Naive thymus-derived CD4-positive, alpha-beta T cell (primary cell): ENCODE measurements around the gene RAB11B. TPM values are rescaled to one million over a fixed set of nuclear protein-coding genes. Genes with fewer than 3 reads are reported as not detected.

Experiments
- microRNA-seq: library from miRNA; unstranded; fragments of <30 nt; microRNA quantifications from one replicate; pipeline ENCODE4 v1.2.0, GENCODE V29; 2022; ENCODE audit warnings: borderline microRNAs expressed
- polyA plus RNA-seq, 2 donors: library from polyadenylated mRNA; unstranded; fragments of 300-500 nt; fragmentation: Illumina TruSeq; gene quantifications; one replicate each; pipeline ENCODE4 v1.2.3, GENCODE V29; 2021
- total RNA-seq, 6 experiments: library from RNA in 5 of 6; stranded (reverse) in 5 of 6; gene quantifications; 1 replicate in 5 of 6; 2 replicates in 1 of 6; pipeline ENCODE4 v1.2.3 and lab custom pipeline; 2021 to 2026

Gene RAB11B
- total and polyA plus RNA-seq, 7 experiments from 2014 or later: 53.1 to 113 (median 95.3) TPM

Small RNA genes lying within 50 kb of the gene (microRNA-seq; reads per million reads assigned to microRNA genes)
- 7.8 reads per million, percentile 13 among the genes with 10 or more reads in this experiment for gene MIR4999

Other genes with a start within 250 kb of the RAB11B start
- gene FBN3, start 240.8 kb upstream of the RAB11B start, total RNA-seq: not detected
- not detected for gene FBN3, start 240.8 kb upstream of the RAB11B start, polyA plus RNA-seq
- gene CERS4, start 181.0 kb upstream of the RAB11B start, total RNA-seq: 10 to 100 TPM; 17.2 to 32.4 (median 27.4) TPM
- gene CERS4, start 181.0 kb upstream of the RAB11B start, polyA plus RNA-seq: 10 to 100 TPM; 11.2 to 12.3 TPM
- gene CD320, start 82.0 kb upstream of the RAB11B start, total RNA-seq: 10 to 100 TPM; 20.5 to 52.0 (median 27.2) TPM
- gene CD320, start 82.0 kb upstream of the RAB11B start, polyA plus RNA-seq: 10 to 100 TPM; 42.2 to 44.0 TPM
- 10 to 100 TPM; 16.8 to 50.3 (median 30.0) TPM for gene NDUFA7, start 69.0 kb upstream of the RAB11B start, total RNA-seq
- 100 to 1,000 TPM; 108 to 121 TPM for gene NDUFA7, start 69.0 kb upstream of the RAB11B start, polyA plus RNA-seq
- 1,000 to 10,000 TPM; 2,319 to 4,111 (median 3,327) TPM for gene RPS28, start 68.9 kb upstream of the RAB11B start, total RNA-seq
- gene RPS28, start 68.9 kb upstream of the RAB11B start, polyA plus RNA-seq: 1,000 to 10,000 TPM; 3,564 to 3,677 TPM
- gene KANK3, start 47.1 kb upstream of the RAB11B start, total RNA-seq: 1 to 10 TPM; 1.3 to 4.4 (median 1.8) TPM
- under 1 TPM; 0.52 to 0.72 TPM for gene KANK3, start 47.1 kb upstream of the RAB11B start, polyA plus RNA-seq
- gene ANGPTL4, start 26.2 kb upstream of the RAB11B start, total RNA-seq: 1 to 10 TPM in 1 of 5 experiments, not detected in 4; 1.1 TPM
- not detected for gene ANGPTL4, start 26.2 kb upstream of the RAB11B start, polyA plus RNA-seq
- gene MARCHF2, start 22.9 kb downstream of the RAB11B start, total RNA-seq: 10 to 100 TPM; 18.0 to 42.1 (median 23.4) TPM
- 10 to 100 TPM; 23.2 to 41.4 TPM for gene MARCHF2, start 22.9 kb downstream of the RAB11B start, polyA plus RNA-seq
- 100 to 1,000 TPM; 175 to 280 (median 272) TPM for gene HNRNPM, start 54.6 kb downstream of the RAB11B start, total RNA-seq
- gene HNRNPM, start 54.6 kb downstream of the RAB11B start, polyA plus RNA-seq: 100 to 1,000 TPM; 210 to 378 TPM
- gene PRAM1, start 112.3 kb downstream of the RAB11B start, total RNA-seq: 10 to 100 TPM in 2 of 5 experiments, 1 to 10 TPM in 3; 1.1 to 82.8 (median 3.9) TPM
- gene PRAM1, start 112.3 kb downstream of the RAB11B start, polyA plus RNA-seq: under 1 TPM; 0.12 to 0.34 TPM
- gene ZNF414, start 123.8 kb downstream of the RAB11B start, total RNA-seq: 10 to 100 TPM; 36.0 to 69.2 (median 60.8) TPM
- gene ZNF414, start 123.8 kb downstream of the RAB11B start, polyA plus RNA-seq: 10 to 100 TPM; 20.2 to 25.4 TPM
- gene MYO1F, start 187.1 kb downstream of the RAB11B start, total RNA-seq: 100 to 1,000 TPM in 2 of 5 experiments, 10 to 100 TPM in 3; 25.5 to 472 (median 66.7) TPM
- gene MYO1F, start 187.1 kb downstream of the RAB11B start, polyA plus RNA-seq: 1 to 10 TPM in 1 of 2 donors, under 1 TPM in 1; 0.83 to 1.0 TPM
- gene ADAMTS10, start 220.4 kb downstream of the RAB11B start, total RNA-seq: 100 to 1,000 TPM in 1 of 5 experiments, 10 to 100 TPM in 3, 1 to 10 TPM in 1; 8.2 to 102 (median 88.9) TPM
- gene ADAMTS10, start 220.4 kb downstream of the RAB11B start, polyA plus RNA-seq: 1 to 10 TPM; 1.5 to 3.4 TPM
- gene NFILZ, start 240.3 kb downstream of the RAB11B start, total RNA-seq: not detected
- not detected for gene NFILZ, start 240.3 kb downstream of the RAB11B start, polyA plus RNA-seq